OCI-LY7 (cell line): ENCODE results near the gene DNAJC7.

Source experiments
- EZH2phosphoT487 ChIP-seq: fragments of 200-600 bp; sonication (generic); IDR thresholded peaks from 2 replicates; pipeline ENCODE4 v1.6.1; 2018; ENCODE audit warnings: low read depth, borderline replicate concordance, mild to moderate bottlenecking, mixed run types, antibody characterized with exemption, low read length, moderate library complexity, mixed read lengths
- TF ChIP-seq, protein P1 (sequence below): fragments of 200-600 bp; sonication (generic); conservative IDR thresholded peaks from 2 replicates; pipeline ENCODE4 v1.5.1; 2014; ENCODE audit warnings: mild to moderate bottlenecking, antibody characterized with exemption, low read length, moderate library complexity, mixed read lengths

DNA sequence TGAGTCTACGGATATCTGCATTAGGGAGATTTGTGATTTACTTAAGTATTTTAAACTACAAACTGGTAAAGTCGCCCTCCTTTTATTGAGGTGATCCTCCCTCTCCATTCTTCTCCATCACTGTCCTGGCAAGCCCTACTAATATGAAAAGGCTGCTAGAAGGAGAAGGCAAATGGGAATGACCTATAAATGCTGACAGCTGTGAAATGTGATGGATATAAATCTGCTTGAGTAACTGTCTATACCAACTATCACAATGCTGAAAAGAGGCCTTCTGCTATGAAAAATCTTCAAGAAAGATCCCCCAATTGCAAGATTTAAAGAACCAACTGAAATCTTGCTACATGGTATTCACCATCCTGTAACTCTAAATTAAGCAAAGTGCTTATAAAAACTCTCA is 15.5 kb downstream of the DNAJC7 start:
- TF ChIP-seq EZH2phosphoT487, result no peak
- TF ChIP-seq, protein P1, sequence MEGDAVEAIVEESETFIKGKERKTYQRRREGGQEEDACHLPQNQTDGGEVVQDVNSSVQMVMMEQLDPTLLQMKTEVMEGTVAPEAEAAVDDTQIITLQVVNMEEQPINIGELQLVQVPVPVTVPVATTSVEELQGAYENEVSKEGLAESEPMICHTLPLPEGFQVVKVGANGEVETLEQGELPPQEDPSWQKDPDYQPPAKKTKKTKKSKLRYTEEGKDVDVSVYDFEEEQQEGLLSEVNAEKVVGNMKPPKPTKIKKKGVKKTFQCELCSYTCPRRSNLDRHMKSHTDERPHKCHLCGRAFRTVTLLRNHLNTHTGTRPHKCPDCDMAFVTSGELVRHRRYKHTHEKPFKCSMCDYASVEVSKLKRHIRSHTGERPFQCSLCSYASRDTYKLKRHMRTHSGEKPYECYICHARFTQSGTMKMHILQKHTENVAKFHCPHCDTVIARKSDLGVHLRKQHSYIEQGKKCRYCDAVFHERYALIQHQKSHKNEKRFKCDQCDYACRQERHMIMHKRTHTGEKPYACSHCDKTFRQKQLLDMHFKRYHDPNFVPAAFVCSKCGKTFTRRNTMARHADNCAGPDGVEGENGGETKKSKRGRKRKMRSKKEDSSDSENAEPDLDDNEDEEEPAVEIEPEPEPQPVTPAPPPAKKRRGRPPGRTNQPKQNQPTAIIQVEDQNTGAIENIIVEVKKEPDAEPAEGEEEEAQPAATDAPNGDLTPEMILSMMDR, result no peak
